ENCODE measurements around the gene C2CD5. TPM values are rescaled to one million over a fixed set of nuclear protein-coding genes. Genes with fewer than 3 reads are reported as not detected.

Gene C2CD5
- total RNA-seq, 3 donors from 2014 or later: 56.3 to 68.6 (median 62.4) TPM

- intact Hi-C loops (cut with DNase I, micrococcal nuclease): no loop called here
- ATAC-seq: no peak
- H3K9me3 ChIP-seq: no peaks in the 10 kb centered on the region
- no peak overlapping the region for H3K4me3 ChIP-seq
- no peak for DNase-seq
- H3K4me1 ChIP-seq (ENCODE audit: low read depth): no peaks in the 10 kb centered on the region
- no peaks in the 10 kb centered on the region for H3K36me3 ChIP-seq (ENCODE audit: low read depth)
- TF ChIP-seq CTCF (IDR thresholded peaks at IDR 0.05): no peak
Observed at GRCh38 chr12:22535478-22535877, 8.9 kb downstream of the C2CD5 start.

- TF ChIP-seq CTCF (IDR thresholded peaks at IDR 0.05): no peak
- H3K4me3 ChIP-seq: no peak overlapping the region
- no peaks in the 10 kb centered on the region for H3K4me1 ChIP-seq (ENCODE audit: low read depth)
- no peaks in the 10 kb centered on the region for H3K36me3 ChIP-seq (ENCODE audit: low read depth)
- ATAC-seq (no peak), DNase-seq (no peak)
- H3K9me3 ChIP-seq: no peaks in the 10 kb centered on the region
- intact Hi-C loops (cut with DNase I, micrococcal nuclease): no loop called here
Observed at GRCh38 chr12:22535038-22535437, 9.3 kb downstream of the C2CD5 start.

- TF ChIP-seq CTCF (IDR thresholded peaks at IDR 0.05): no peak
Observed at GRCh38 chr12:22533155-22533554, 11.2 kb downstream of the C2CD5 start.

GRCh38 chr12:22532317-22532716 lies 12.0 kb downstream of the C2CD5 start:
- Histone ChIP-seq H3K4me3 (no peak overlapping the region), H3K9me3 (no peaks in the 10 kb centered on the region), H3K4me1 (ENCODE audit: low read depth) (no peaks in the 10 kb centered on the region), H3K36me3 (ENCODE audit: low read depth) (no peaks in the 10 kb centered on the region)
- intact Hi-C loops (cut with DNase I, micrococcal nuclease): no loop called here
- no peak for TF ChIP-seq CTCF (IDR thresholded peaks at IDR 0.05)
- no peak for DNase-seq
- ATAC-seq: no peak

More at GRCh38 chr12:22533155-22533554, 11.2 kb downstream of the C2CD5 start:
- ATAC-seq: no peak
- Histone ChIP-seq H3K4me3 (no peak overlapping the region), H3K9me3 (no peaks in the 10 kb centered on the region), H3K4me1 (ENCODE audit: low read depth) (no peaks in the 10 kb centered on the region), H3K36me3 (ENCODE audit: low read depth) (no peaks in the 10 kb centered on the region)
- no peak for DNase-seq
- intact Hi-C loops (cut with DNase I, micrococcal nuclease): no loop called here

GRCh38 chr12:22531205-22531604 lies 13.1 kb downstream of the C2CD5 start:
- ATAC-seq: no peak
- intact Hi-C loops (cut with DNase I, micrococcal nuclease): no loop called here
- H3K4me3 ChIP-seq: no peak overlapping the region
- H3K9me3 ChIP-seq: no peaks in the 10 kb centered on the region
- DNase-seq: no peak
- no peaks in the 10 kb centered on the region for H3K4me1 ChIP-seq (ENCODE audit: low read depth)
- no peaks in the 10 kb centered on the region for H3K36me3 ChIP-seq (ENCODE audit: low read depth)
- no peak for TF ChIP-seq CTCF (IDR thresholded peaks at IDR 0.05)

Measured in mucosa of descending colon (tissue), 3 donors.